ENCODE data around the gene FBXO48. TPM values are rescaled to one million over a fixed set of nuclear protein-coding genes. Genes with fewer than 3 reads are reported as not detected.
A peak's percentile ranks its signal among the peaks of the same experiment; 100 is the strongest.

The FBXO48 gene
- total RNA-seq, 1 experiment from 2014 or later = 1.7 TPM

DNA sequence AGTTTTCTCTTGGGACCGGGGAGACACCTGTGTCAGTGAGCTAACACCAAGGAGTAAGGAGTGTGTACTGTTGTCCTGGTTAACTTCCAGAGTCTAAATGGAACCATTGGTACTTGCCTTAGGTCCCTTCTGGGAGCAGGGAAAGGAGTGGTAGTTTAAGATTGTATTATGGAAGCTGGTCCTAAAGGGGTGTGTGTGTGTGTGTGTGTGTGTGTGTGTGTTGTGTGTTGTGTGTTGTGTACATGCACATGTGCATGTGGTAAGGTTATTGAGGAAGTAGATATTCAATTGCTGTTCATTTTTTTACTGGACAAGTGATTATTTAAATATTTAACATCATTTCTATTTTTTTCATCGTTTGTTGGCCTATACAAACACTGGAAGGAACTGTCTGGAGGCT, 1.7 kb upstream of the FBXO48 start:
- peak overlapping the region; percentile 95 for H3K4me3 Mint-ChIP-seq (ENCODE audit: unreplicated experiment)
- intact Hi-C loops (cut with micrococcal nuclease) = loop anchor here (5.0 to 10.0 kb wide), 3 partner anchors 178 to 358 kb away; no protein-coding TSS in a partner anchor
- H3K36me3 Mint-ChIP-seq (ENCODE audit: insufficient read depth, unreplicated experiment) = peaks cover 6% of the 10 kb centered on the region
- DNase-seq (ENCODE audit: unreplicated experiment) = no peak
- POLR2A ChIA-PET = interaction anchor here (0.6 to 3.0 kb wide), 4 partner anchors 9 to 179 kb away, joined by 3 to 10 read pairs (median 5); no protein-coding TSS in a partner anchor
- H3K27me3 Mint-ChIP-seq (ENCODE audit: insufficient read depth, unreplicated experiment) = no peaks in the 10 kb centered on the region
- BruUV-seq (replicated peaks) = no TSS peak
- CTCF ChIA-PET = interaction anchor here (0.9 to 2.0 kb wide), 6 partner anchors 19 to 542 kb away, joined by 3 to 6 read pairs (median 4); no protein-coding TSS in a partner anchor
- TF ChIP-seq, protein P1, sequence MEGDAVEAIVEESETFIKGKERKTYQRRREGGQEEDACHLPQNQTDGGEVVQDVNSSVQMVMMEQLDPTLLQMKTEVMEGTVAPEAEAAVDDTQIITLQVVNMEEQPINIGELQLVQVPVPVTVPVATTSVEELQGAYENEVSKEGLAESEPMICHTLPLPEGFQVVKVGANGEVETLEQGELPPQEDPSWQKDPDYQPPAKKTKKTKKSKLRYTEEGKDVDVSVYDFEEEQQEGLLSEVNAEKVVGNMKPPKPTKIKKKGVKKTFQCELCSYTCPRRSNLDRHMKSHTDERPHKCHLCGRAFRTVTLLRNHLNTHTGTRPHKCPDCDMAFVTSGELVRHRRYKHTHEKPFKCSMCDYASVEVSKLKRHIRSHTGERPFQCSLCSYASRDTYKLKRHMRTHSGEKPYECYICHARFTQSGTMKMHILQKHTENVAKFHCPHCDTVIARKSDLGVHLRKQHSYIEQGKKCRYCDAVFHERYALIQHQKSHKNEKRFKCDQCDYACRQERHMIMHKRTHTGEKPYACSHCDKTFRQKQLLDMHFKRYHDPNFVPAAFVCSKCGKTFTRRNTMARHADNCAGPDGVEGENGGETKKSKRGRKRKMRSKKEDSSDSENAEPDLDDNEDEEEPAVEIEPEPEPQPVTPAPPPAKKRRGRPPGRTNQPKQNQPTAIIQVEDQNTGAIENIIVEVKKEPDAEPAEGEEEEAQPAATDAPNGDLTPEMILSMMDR (IDR thresholded peaks at IDR 0.05; ENCODE audit: unreplicated experiment) = no peak
- H3K27ac Mint-ChIP-seq (ENCODE audit: low read depth, unreplicated experiment) = peak overlapping the region; percentile 98
- H3K4me1 Mint-ChIP-seq (ENCODE audit: insufficient read depth, unreplicated experiment) = peaks cover 30% of the 10 kb centered on the region
- H3K9me3 Mint-ChIP-seq (ENCODE audit: unreplicated experiment) = no peaks in the 10 kb centered on the region

GRCh38 chr2:68466778-68467076, 367 bp downstream of the FBXO48 start:
- CTCF ChIA-PET = interaction anchor here (0.6 to 5.3 kb wide), 13 partner anchors 24 to 567 kb away, joined by 3 to 49 read pairs (median 4); no protein-coding TSS in a partner anchor
- POLR2A ChIA-PET = interaction anchor here (0.6 to 3.0 kb wide), 22 partner anchors 8 to 452 kb away, joined by 3 to 18 read pairs (median 3); no protein-coding TSS in a partner anchor
- no peaks in the 10 kb centered on the region for H3K27me3 Mint-ChIP-seq (ENCODE audit: insufficient read depth, unreplicated experiment)
- TF ChIP-seq, protein P1 (IDR thresholded peaks at IDR 0.05; ENCODE audit: unreplicated experiment) = no peak
- peaks cover 2% of the 10 kb centered on the region for H3K36me3 Mint-ChIP-seq (ENCODE audit: insufficient read depth, unreplicated experiment)
- peaks cover 30% of the 10 kb centered on the region for H3K4me1 Mint-ChIP-seq (ENCODE audit: insufficient read depth, unreplicated experiment)
- no peaks in the 10 kb centered on the region for H3K9me3 Mint-ChIP-seq (ENCODE audit: unreplicated experiment)
- DNase-seq (ENCODE audit: unreplicated experiment) = no peak
- H3K4me3 Mint-ChIP-seq (ENCODE audit: unreplicated experiment) = peak overlapping the region; percentile 95
- TSS peak; percentile 70 for BruUV-seq (replicated peaks)
- intact Hi-C loops (cut with micrococcal nuclease) = loop anchor here (1.0 to 10.0 kb wide), 4 partner anchors 129 to 361 kb away; no protein-coding TSS in a partner anchor
- peak overlapping the region; percentile 98 for H3K27ac Mint-ChIP-seq (ENCODE audit: low read depth, unreplicated experiment)

- H3K4me3 Mint-ChIP-seq (ENCODE audit: unreplicated experiment) = peak overlapping the region; percentile 95
- BruUV-seq (replicated peaks) = no TSS peak
- no peaks in the 10 kb centered on the region for H3K27me3 Mint-ChIP-seq (ENCODE audit: insufficient read depth, unreplicated experiment)
- peak; percentile 70 for DNase-seq (ENCODE audit: unreplicated experiment)
- TF ChIP-seq, protein P1 (IDR thresholded peaks at IDR 0.05; ENCODE audit: unreplicated experiment) = no peak
- no peaks in the 10 kb centered on the region for H3K9me3 Mint-ChIP-seq (ENCODE audit: unreplicated experiment)
- H3K27ac Mint-ChIP-seq (ENCODE audit: low read depth, unreplicated experiment) = peak overlapping the region; percentile 98
- intact Hi-C loops (cut with micrococcal nuclease) = loop anchor here (5.0 to 10.0 kb wide), 3 partner anchors 181 to 361 kb away; no protein-coding TSS in a partner anchor
- POLR2A ChIA-PET = interaction anchor here (0.6 to 3.0 kb wide), 20 partner anchors 8 to 452 kb away, joined by 3 to 18 read pairs (median 3); no protein-coding TSS in a partner anchor
- H3K4me1 Mint-ChIP-seq (ENCODE audit: insufficient read depth, unreplicated experiment) = peaks cover 30% of the 10 kb centered on the region
- CTCF ChIA-PET = interaction anchor here (0.6 to 5.3 kb wide), 16 partner anchors 11 to 1486 kb away, joined by 3 to 49 read pairs (median 4); no protein-coding TSS in a partner anchor
- peaks cover 5% of the 10 kb centered on the region for H3K36me3 Mint-ChIP-seq (ENCODE audit: insufficient read depth, unreplicated experiment)
Measured at GRCh38 chr2:68466361-68466777, 725 bp downstream of the FBXO48 start.

DNA sequence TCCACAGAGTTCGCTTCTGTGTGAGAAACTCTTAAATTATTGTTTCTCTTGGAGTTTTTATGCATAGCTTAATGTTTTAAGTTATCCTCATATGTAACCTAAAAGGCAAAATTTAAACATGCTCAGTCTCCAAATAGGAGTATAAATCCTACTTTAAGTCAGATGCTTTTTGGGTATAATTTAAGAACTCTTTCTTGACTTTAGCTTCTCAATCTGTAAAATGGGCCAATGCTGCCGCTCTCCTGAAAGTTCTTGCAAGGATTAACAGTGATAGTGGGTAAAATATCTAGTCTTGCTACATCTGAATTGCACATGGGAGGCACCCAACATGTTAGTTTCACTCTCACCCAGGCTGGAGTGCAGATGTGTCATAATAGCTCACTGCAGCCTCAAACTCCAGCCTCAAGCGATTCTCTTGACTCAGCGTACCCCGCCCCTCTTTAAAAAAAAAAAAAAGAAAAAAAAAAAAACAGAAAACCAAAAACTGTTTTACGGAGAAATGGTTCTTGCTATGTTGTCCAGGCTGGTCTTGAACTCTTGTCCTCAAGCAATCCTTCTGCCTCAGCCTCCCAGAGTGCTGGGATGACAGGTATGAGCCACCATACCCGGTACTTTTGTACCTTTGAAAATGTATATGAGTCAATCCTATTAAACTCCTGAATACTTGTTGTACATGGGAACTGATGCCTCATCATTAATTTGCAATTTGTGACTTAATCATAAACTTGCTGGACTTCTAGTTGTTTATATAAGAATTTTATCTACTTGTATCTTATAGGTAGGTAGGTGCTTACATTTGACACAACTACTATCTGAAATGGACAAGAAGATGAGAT, 1.8 kb downstream of the FBXO48 start:
- Mint-ChIP-seq H3K27ac (ENCODE audit: low read depth, unreplicated experiment) (peak overlapping the region; percentile 98), H3K36me3 (ENCODE audit: insufficient read depth, unreplicated experiment) (peaks cover 10% of the 10 kb centered on the region), H3K4me1 (ENCODE audit: insufficient read depth, unreplicated experiment) (peaks cover 29% of the 10 kb centered on the region), H3K9me3 (ENCODE audit: unreplicated experiment) (no peaks in the 10 kb centered on the region), H3K27me3 (ENCODE audit: insufficient read depth, unreplicated experiment) (no peaks in the 10 kb centered on the region), H3K4me3 (ENCODE audit: unreplicated experiment) (peak overlapping the region; percentile 95)
- intact Hi-C loops (cut with micrococcal nuclease) = loop anchor here (5.0 to 10.0 kb wide), 3 partner anchors 182 to 362 kb away; no protein-coding TSS in a partner anchor
- no TSS peak for BruUV-seq (replicated peaks)
- TF ChIP-seq, protein P1 (IDR thresholded peaks at IDR 0.05; ENCODE audit: unreplicated experiment) = no peak
- DNase-seq (ENCODE audit: unreplicated experiment) = peak; percentile 74
- ChIA-PET POLR2A (interaction anchor here (0.6 to 2.8 kb wide), 12 partner anchors 10 to 453 kb away, joined by 3 to 18 read pairs (median 3); no protein-coding TSS in a partner anchor), CTCF (interaction anchor here (0.6 to 5.3 kb wide), 18 partner anchors 8 to 501 kb away, joined by 3 to 49 read pairs (median 4); no protein-coding TSS in a partner anchor)
